Endothelial cell of umbilical vein (primary cell): ENCODE measurements around the gene LRRN4. TPM values are rescaled to one million over a fixed set of nuclear protein-coding genes. Genes with fewer than 3 reads are reported as not detected.
A peak's percentile ranks its signal among the peaks of the same experiment; 100 is the strongest.

Experiments used
- Bru-seq: library from RNA; stranded (reverse); fragments of 400-500 nt; gene quantifications from one replicate; lab custom pipeline; 2021; lab: Mats Ljungman, UMichigan
- BruChase-seq, 2 experiments: library from RNA; stranded (reverse); fragments of 400-500 nt; gene quantifications; one replicate each; lab custom pipeline; 2021; lab: Mats Ljungman, UMichigan
- BruUV-seq: library from RNA; stranded (reverse); fragments of 400-500 nt; replicated peaks from 2 replicates; lab custom pipeline; 2021; lab: Mats Ljungman, UMichigan
- CTCF ChIA-PET: fragments of 300-600, 350-600 bp; sonication (Branson Sonifier 250); formaldehyde crosslinking; loops from one replicate; lab custom pipeline; 2021; ENCODE audit warnings: antibody characterized with exemption, inconsistent platforms; lab: Charles Lee
- POLR2A ChIA-PET: fragments of 300-600, 350-600 bp; sonication (Branson Sonifier 250); formaldehyde crosslinking; loops from one replicate; lab custom pipeline; 2021; ENCODE audit warnings: antibody characterized with exemption, inconsistent platforms; lab: Charles Lee
- DNase-seq: peaks from one replicate; pipeline ENCODE4 v3.0.0-alpha.2; 2011; ENCODE audit warnings: low read depth, low spot score
- FAIRE-seq: peaks from 2 replicates; lab custom pipeline; 2011; peaks lifted over from hg19 to GRCh38; lab: Jason Lieb, UNC
- H2AFZ ChIP-seq: 2 replicates; pipeline ENCODE4 v1.6.0; 2012; ENCODE audit warnings: low read depth, low read length, control low read depth, inconsistent platforms
- H3K27ac ChIP-seq: 2 replicates; pipeline ENCODE4 v1.5.1; 2011; ENCODE audit warnings: low read depth, mild to moderate bottlenecking, control low read depth, low read length, moderate library complexity; ENCODE audit not compliant: insufficient read depth
- H3K27me3 ChIP-seq, 2 experiments: 2 replicates each; pipeline versions ENCODE4 v1.6.0 to v1.6.1; 2011; ENCODE audit warnings: low read length in 2 of 2, mixed read lengths in 1 of 2; ENCODE audit not compliant: control insufficient read depth in 2 of 2, insufficient read depth in 2 of 2
- H3K36me3 ChIP-seq, 2 experiments: 2 replicates in 1 of 2; 3 replicates in 1 of 2; pipeline ENCODE4 v1.5.1; 2011; ENCODE audit warnings: low read length in 2 of 2, mild to moderate bottlenecking in 1 of 2, moderate library complexity in 1 of 2; ENCODE audit not compliant: control insufficient read depth in 2 of 2, insufficient read depth in 2 of 2; ENCODE audit errors: extremely low read depth in 1 of 2
- H3K4me1 ChIP-seq: 3 replicates; pipeline ENCODE4 v1.5.1; 2011; ENCODE audit warnings: mild to moderate bottlenecking, low read length; ENCODE audit not compliant: control insufficient read depth, insufficient read depth; ENCODE audit errors: extremely low read depth
- H3K4me2 ChIP-seq: 2 replicates; pipeline ENCODE4 v1.6.1; 2011; ENCODE audit warnings: low read length, control low read depth, mixed read lengths; ENCODE audit not compliant: insufficient read depth
- H3K4me3 ChIP-seq, 3 experiments: fragments of 200-600 bp in 1 of 3; sonication (generic), shearing (Covaris generic) in 1 of 3; replicated peaks in 1 of 3; 2 replicates each; pipeline ENCODE4 v1.5.1; 2011 to 2016; ENCODE audit warnings: control low read depth in 3 of 3, low read length in 3 of 3, mild to moderate bottlenecking in 2 of 3, inconsistent platforms in 1 of 3, low read depth in 1 of 3, moderate library complexity in 1 of 3; ENCODE audit not compliant: insufficient read depth in 1 of 3
- H3K79me2 ChIP-seq: 2 replicates; pipeline ENCODE4 v1.6.0; 2012; ENCODE audit warnings: low read length, inconsistent platforms; ENCODE audit not compliant: control insufficient read depth, insufficient read depth
- H3K9ac ChIP-seq: replicated peaks from 2 replicates; pipeline ENCODE3; 2011; ENCODE audit warnings: low read length, control low read depth; ENCODE audit not compliant: insufficient read depth; ENCODE audit errors: extremely low read depth
- H3K9me1 ChIP-seq: replicated peaks from 3 replicates; pipeline ENCODE4 v1.6.0; 2011; ENCODE audit warnings: mild to moderate bottlenecking, low read length; ENCODE audit not compliant: control insufficient read depth, insufficient read depth; ENCODE audit errors: extremely low read depth
- H3K9me3 ChIP-seq: replicated peaks from 2 replicates; pipeline ENCODE4 v1.5.1; 2012; ENCODE audit warnings: low read length, inconsistent platforms; ENCODE audit not compliant: control insufficient read depth, insufficient read depth
- H4K20me1 ChIP-seq: replicated peaks from 2 replicates; pipeline ENCODE3; 2011; ENCODE audit warnings: mild to moderate bottlenecking, low read length; ENCODE audit not compliant: control insufficient read depth, insufficient read depth; ENCODE audit errors: extremely low read depth
- EZH2 ChIP-seq: IDR thresholded peaks from 2 replicates; pipeline ENCODE4 v1.6.1; 2012; ENCODE audit warnings: borderline replicate concordance, low read depth, mild to moderate bottlenecking, moderate library complexity, low read length, inconsistent platforms; ENCODE audit not compliant: severe bottlenecking
- FOS ChIP-seq: IDR thresholded peaks from 2 replicates; pipeline ENCODE4 v1.6.1; 2011; ENCODE audit warnings: mild to moderate bottlenecking, low read length, moderate library complexity, borderline replicate concordance; ENCODE audit not compliant: insufficient read depth
- GATA2 ChIP-seq: IDR thresholded peaks from 2 replicates; pipeline ENCODE4 v1.7.0; 2011; ENCODE audit warnings: low read depth, mild to moderate bottlenecking, moderate library complexity, mixed read lengths, low read length; ENCODE audit not compliant: insufficient read length, insufficient read depth
- JUN ChIP-seq: IDR thresholded peaks from 2 replicates; pipeline ENCODE4 v1.6.1; 2011; ENCODE audit warnings: borderline replicate concordance, low read depth; ENCODE audit not compliant: insufficient read length, insufficient read depth
- MYC ChIP-seq: IDR thresholded peaks from one replicate; pipeline ENCODE4 v1.6.1; 2011; ENCODE audit warnings: mild to moderate bottlenecking, low read depth, low read length
- POLR2A ChIP-seq: IDR thresholded peaks from 2 replicates; pipeline ENCODE4 v1.6.1; 2012; ENCODE audit warnings: low read depth, mild to moderate bottlenecking, control low read depth, low read length
- POLR2AphosphoS5 ChIP-seq: IDR thresholded peaks from 2 replicates; pipeline ENCODE4 v1.6.1; 2012; ENCODE audit warnings: low read depth, mild to moderate bottlenecking, control low read depth, low read length, moderate library complexity; ENCODE audit not compliant: insufficient read depth
- dilution Hi-C: fragments of 300-500 bp; cut with MboI; formaldehyde crosslinking; loops from one replicate; pipeline ENCODE4 v1.15.0; 2019; ENCODE audit warnings: low sequenced_read_pairs; ENCODE audit not compliant: extremely low pct_ligation_motif_present
- intact Hi-C: fragments of 100-400 bp; cut with micrococcal nuclease; formaldehyde crosslinking; loops from one replicate; pipeline ENCODE4 v1.10.0; 2022
- long read RNA-seq: library from polyadenylated mRNA; stranded (forward); transcript quantifications from one replicate; pipeline ENCODE4 v2.0.0, GENCODE V29; 2021
- polyA minus RNA-seq, 3 experiments: library from RNA; depleted of rRNA, polyadenylated mRNA; stranded (reverse); fragments of >200 nt; gene quantifications; 1 replicate in 1 of 3; 2 replicates in 2 of 3; pipeline ENCODE4 v1.2.3, GENCODE V29; 2011
- polyA plus RNA-seq, 4 experiments: library from polyadenylated mRNA; depleted of rRNA in 3 of 4; stranded (reverse) in 3 of 4; unstranded in 1 of 4; fragments of >200 nt; gene quantifications; 2 replicates each; pipeline versions ENCODE4 v1.2.1 to v1.2.3, GENCODE V29; 2011 to 2012; ENCODE audit warnings: missing spikeins in 1 of 4
- total RNA-seq: library from RNA; stranded (reverse); gene quantifications from 2 replicates; pipeline ENCODE4 v1.2.3, GENCODE V29; 2021
- TF ChIP-seq, protein P1 (sequence below): IDR thresholded peaks from 2 replicates; pipeline ENCODE4 v1.6.1; 2011; ENCODE audit not compliant: insufficient read depth, insufficient read length
- TF ChIP-seq, protein P2 (sequence below), 2 donors: IDR thresholded peaks; 1 replicate in 1 of 2; 2 replicates in 1 of 2; pipeline ENCODE4 v1.5.1; 2011; ENCODE audit warnings: low read length in 2 of 2, mild to moderate bottlenecking in 2 of 2, moderate library complexity in 2 of 2, control low read depth in 1 of 2, inconsistent platforms in 1 of 2, low read depth in 1 of 2; ENCODE audit not compliant: insufficient read depth in 1 of 2; ENCODE audit errors: extremely low read depth in 1 of 2

The LRRN4 gene
- not detected in 2 replicates for total RNA-seq
- polyA plus RNA-seq = 0.03 TPM in 1 of 2 replicates, not detected in the other
- not detected in 2 replicates for polyA plus RNA-seq (2011; cell fraction: cytosol; rRNA removed)
- 0.05 TPM in 1 of 2 replicates, not detected in the other for polyA plus RNA-seq (2011; cell fraction: nucleus; rRNA removed)
- polyA plus RNA-seq (2012) = not detected in 2 replicates
- polyA minus RNA-seq = 0.13 TPM in 1 of 2 replicates, not detected in the other
- polyA minus RNA-seq (2011; cell fraction: cytosol; rRNA and poly(A)+ RNA removed) = not detected
- polyA minus RNA-seq (2011; cell fraction: nucleus; rRNA and poly(A)+ RNA removed) = not detected in 2 replicates
- Bru-seq, nascent RNA = percentile 17 among the genes with signal in this experiment
- BruChase-seq, experiment 1, labeled RNA remaining after a 6-hour chase = percentile 13 among the genes with signal in this experiment
- not detected for BruChase-seq, experiment 2, labeled RNA remaining after a 2-hour chase
- long read RNA-seq = 0 reads

DNA sequence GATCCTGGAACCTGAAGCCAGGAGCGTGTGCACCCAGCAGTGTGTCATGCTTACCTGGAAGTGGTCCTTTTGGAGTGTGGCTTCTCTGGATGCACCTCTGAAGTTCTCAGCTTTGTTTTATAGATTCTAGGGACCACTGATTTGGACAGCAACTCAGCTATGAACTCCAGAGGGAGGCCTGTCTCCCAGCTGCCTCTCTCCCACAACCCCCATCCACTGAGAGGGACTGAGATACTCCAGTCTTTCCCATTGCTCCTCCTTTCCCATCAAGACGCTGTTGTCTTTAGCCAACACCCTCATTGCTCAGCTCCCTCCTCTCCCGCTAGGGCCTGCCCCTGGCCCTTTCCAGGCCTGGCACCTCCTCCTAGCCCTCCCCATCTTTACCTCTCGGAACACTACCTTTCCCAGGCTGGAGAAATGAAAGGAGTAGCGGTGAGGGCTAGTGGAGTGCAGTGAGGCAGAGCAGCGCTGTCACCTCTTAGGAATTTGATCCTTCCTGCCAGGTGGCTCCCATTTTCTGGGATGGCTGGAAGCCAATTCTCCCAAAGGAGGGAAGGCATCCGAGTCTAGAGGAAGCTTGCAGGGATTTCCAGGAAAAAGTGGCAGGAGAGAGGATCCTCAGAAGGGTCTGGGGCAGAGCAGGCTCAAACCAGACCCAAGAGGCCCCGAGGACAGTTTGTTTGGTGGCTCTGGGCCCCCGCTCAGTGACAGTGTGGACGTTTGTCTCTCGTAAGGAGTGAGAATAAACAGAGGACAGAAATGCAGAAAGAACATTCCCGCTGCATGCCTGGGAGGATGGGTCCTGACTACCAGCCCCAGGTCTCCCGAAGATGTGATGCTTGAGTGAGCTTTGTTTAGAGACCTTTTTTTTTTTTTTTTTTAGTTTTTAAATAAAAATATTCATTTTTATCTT lies at the start of gene LRRN4:
TSS of gene LRRN4 (minus strand) at position 285 of the 913 bp plus-strand sequence. CDS start 1,261 bp downstream, outside the sequence.
- no TSS peak for BruUV-seq
- dilution Hi-C loops (no loop called here), intact Hi-C loops (no loop called here)
- Histone ChIP-seq H3K9ac (no peak within 1 kb of the TSS), H3K4me3 (no peak within 1 kb of the TSS), H3K79me2 (no peaks in the 10 kb centered on the region), H3K9me3 (no peaks in the 10 kb centered on the region), H3K27me3 (peaks cover 33 to 36% of the 10 kb centered on the region in 2 experiments), H4K20me1 (no peaks in the 10 kb centered on the region), H3K27ac (no peak within 1 kb of the TSS), H3K9me1 (no peaks in the 10 kb centered on the region), H3K4me2 (no peak within 1 kb of the TSS), H2AFZ (no peak within 1 kb of the TSS), H3K4me1 (peaks cover 8% of the 10 kb centered on the region), H3K36me3 (no peaks in the 10 kb centered on the region)
- POLR2A ChIA-PET = no interaction called here
- no peak for TF ChIP-seq GATA2
- no peak for TF ChIP-seq FOS
- TF ChIP-seq MYC = no peak
- TF ChIP-seq, protein P1, sequence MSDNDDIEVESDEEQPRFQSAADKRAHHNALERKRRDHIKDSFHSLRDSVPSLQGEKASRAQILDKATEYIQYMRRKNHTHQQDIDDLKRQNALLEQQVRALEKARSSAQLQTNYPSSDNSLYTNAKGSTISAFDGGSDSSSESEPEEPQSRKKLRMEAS = no peak
- TF ChIP-seq EZH2 = no peak
- TF ChIP-seq POLR2A = no peak
- TF ChIP-seq, protein P2, sequence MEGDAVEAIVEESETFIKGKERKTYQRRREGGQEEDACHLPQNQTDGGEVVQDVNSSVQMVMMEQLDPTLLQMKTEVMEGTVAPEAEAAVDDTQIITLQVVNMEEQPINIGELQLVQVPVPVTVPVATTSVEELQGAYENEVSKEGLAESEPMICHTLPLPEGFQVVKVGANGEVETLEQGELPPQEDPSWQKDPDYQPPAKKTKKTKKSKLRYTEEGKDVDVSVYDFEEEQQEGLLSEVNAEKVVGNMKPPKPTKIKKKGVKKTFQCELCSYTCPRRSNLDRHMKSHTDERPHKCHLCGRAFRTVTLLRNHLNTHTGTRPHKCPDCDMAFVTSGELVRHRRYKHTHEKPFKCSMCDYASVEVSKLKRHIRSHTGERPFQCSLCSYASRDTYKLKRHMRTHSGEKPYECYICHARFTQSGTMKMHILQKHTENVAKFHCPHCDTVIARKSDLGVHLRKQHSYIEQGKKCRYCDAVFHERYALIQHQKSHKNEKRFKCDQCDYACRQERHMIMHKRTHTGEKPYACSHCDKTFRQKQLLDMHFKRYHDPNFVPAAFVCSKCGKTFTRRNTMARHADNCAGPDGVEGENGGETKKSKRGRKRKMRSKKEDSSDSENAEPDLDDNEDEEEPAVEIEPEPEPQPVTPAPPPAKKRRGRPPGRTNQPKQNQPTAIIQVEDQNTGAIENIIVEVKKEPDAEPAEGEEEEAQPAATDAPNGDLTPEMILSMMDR (IDR thresholded peaks at IDR 0.05; ENCODE audit: extremely low read depth in 1 of 2, insufficient read depth in 1 of 2, low read depth in 1 of 2, low read length in 2 of 2) = no peak
- TF ChIP-seq POLR2AphosphoS5 = no peak
- no peak for TF ChIP-seq JUN
- FAIRE-seq (no peak), DNase-seq (no peak)
- CTCF ChIA-PET = interaction anchor here (1.2 to 1.4 kb wide), 2 partner anchors 20 to 22 kb away, joined by 3 to 4 read pairs; no protein-coding TSS in a partner anchor
